ENCODE measurements around the gene ACOT11.

DNA sequence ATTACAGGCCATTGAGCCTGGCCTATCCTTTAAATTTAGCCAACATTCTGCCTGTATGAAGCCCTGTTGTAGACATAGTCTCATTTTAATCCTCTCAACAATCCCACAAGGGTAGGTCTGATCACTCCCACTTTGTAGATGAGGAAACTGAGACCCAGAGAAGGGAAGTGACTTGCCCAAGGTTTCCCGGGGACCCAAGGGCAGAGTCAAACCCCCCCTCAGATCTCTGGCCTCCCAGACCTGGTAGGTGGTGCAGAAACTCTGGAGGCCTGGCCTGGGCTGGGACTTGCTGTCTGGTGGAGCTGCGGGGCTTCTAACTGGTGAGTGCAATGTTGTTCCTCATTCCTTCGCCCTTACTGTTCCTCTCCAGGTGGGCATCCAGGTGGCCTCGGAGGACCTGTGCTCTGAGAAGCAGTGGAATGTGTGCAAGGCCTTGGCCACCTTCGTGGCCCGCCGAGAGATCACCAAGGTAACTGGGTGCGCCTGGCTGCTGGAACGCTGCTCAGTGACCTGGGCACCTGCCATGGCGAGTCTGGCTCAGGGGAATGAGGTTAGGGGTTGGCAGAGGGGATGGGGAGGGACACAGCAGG is 45.6 kb downstream of the ACOT11 start:
- TF ChIP-seq, protein P1, sequence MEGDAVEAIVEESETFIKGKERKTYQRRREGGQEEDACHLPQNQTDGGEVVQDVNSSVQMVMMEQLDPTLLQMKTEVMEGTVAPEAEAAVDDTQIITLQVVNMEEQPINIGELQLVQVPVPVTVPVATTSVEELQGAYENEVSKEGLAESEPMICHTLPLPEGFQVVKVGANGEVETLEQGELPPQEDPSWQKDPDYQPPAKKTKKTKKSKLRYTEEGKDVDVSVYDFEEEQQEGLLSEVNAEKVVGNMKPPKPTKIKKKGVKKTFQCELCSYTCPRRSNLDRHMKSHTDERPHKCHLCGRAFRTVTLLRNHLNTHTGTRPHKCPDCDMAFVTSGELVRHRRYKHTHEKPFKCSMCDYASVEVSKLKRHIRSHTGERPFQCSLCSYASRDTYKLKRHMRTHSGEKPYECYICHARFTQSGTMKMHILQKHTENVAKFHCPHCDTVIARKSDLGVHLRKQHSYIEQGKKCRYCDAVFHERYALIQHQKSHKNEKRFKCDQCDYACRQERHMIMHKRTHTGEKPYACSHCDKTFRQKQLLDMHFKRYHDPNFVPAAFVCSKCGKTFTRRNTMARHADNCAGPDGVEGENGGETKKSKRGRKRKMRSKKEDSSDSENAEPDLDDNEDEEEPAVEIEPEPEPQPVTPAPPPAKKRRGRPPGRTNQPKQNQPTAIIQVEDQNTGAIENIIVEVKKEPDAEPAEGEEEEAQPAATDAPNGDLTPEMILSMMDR (IDR thresholded peaks at IDR 0.05) = no peak
- no peak for TF ChIP-seq POLR2A (IDR thresholded peaks at IDR 0.05)
